ENCODE measurements around the gene AKT1S1. TPM values are rescaled to one million over a fixed set of nuclear protein-coding genes. Genes with fewer than 3 reads are reported as not detected.

The AKT1S1 gene
- total RNA-seq, 2 experiments from 2014 or later = 19.6 TPM

Small RNA genes within 50 kb of the gene (microRNA-seq; reads per million reads assigned to microRNA genes)
- gene MIR4749 (ENCODE audit: borderline microRNAs expressed, borderline number of aligned reads, borderline replicate concordance) = 4.7 reads per million, percentile 12 among the genes with 10 or more reads in this experiment
- 2.0 reads per million for gene MIR4750 (ENCODE audit: borderline microRNAs expressed, borderline number of aligned reads, borderline replicate concordance)
- gene MIR6800 (ENCODE audit: borderline microRNAs expressed, borderline number of aligned reads, borderline replicate concordance) = not detected

Other genes starting within 250 kb of the AKT1S1 start
- gene RRAS, start 237.2 kb downstream of the AKT1S1 start, total RNA-seq = 10 to 100 TPM; 12.2 to 14.4 TPM
- gene SCAF1, start 235.1 kb downstream of the AKT1S1 start, total RNA-seq = 10 to 100 TPM; 57.4 to 58.6 TPM
- gene IRF3, start 211.5 kb downstream of the AKT1S1 start, total RNA-seq = 100 to 1,000 TPM; 143 to 156 TPM
- 10 to 100 TPM; 87.2 to 89.1 TPM for gene BCL2L12, start 211.4 kb downstream of the AKT1S1 start, total RNA-seq
- 100 to 1,000 TPM; 315 to 325 TPM for gene PRMT1, start 200.1 kb downstream of the AKT1S1 start, total RNA-seq
- gene ADM5, start 187.8 kb downstream of the AKT1S1 start, total RNA-seq = 1 to 10 TPM; 2.9 to 3.0 TPM
- 1 to 10 TPM; 1.4 to 1.6 TPM for gene CPT1C, start 186.2 kb downstream of the AKT1S1 start, total RNA-seq
- under 1 TPM; 0.40 to 0.63 TPM for gene TSKS, start 114.0 kb downstream of the AKT1S1 start, total RNA-seq
- gene AP2A1, start 110.4 kb downstream of the AKT1S1 start, total RNA-seq = 10 to 100 TPM; 86.0 to 88.4 TPM
- gene FUZ, start 64.1 kb downstream of the AKT1S1 start, total RNA-seq = 10 to 100 TPM; 15.2 to 16.2 TPM
- gene MED25, start 59.1 kb downstream of the AKT1S1 start, total RNA-seq = 10 to 100 TPM; 45.6 to 50.2 TPM
- 100 to 1,000 TPM; 105 to 108 TPM for gene PTOV1, start 26.2 kb downstream of the AKT1S1 start, total RNA-seq
- 10 to 100 TPM; 88.7 to 98.6 TPM for gene PNKP, start 9.8 kb downstream of the AKT1S1 start, total RNA-seq
- gene TBC1D17, start 347 bp upstream of the AKT1S1 start, total RNA-seq = 10 to 100 TPM; 32.5 to 34.7 TPM
- gene IL4I1, start 19.5 kb upstream of the AKT1S1 start, total RNA-seq = 100 to 1,000 TPM; 108 to 111 TPM
- gene ATF5, start 51.9 kb upstream of the AKT1S1 start, total RNA-seq = 10 to 100 TPM; 24.5 to 25.8 TPM
- 100 to 1,000 TPM; 160 to 171 TPM for gene NUP62, start 52.1 kb upstream of the AKT1S1 start, total RNA-seq
- not detected for gene SIGLEC11, start 83.8 kb upstream of the AKT1S1 start, total RNA-seq
- 10 to 100 TPM; 54.4 to 55.8 TPM for gene VRK3, start 148.0 kb upstream of the AKT1S1 start, total RNA-seq
- 10 to 100 TPM in 1 of 2 experiments, 1 to 10 TPM in 1; 9.0 to 10.3 TPM for gene ZNF473, start 148.7 kb upstream of the AKT1S1 start, total RNA-seq

All from activated CD4-positive, alpha-beta memory T cell treated with anti-CD3 and anti-CD28 coated beads for 36 hours (primary cell).